Caco-2 (cell line): ENCODE measurements around the gene ZNF839. TPM values are rescaled to one million over a fixed set of nuclear protein-coding genes. Genes with fewer than 3 reads are reported as not detected.

Source experiments
- BruUV-seq: library from RNA; stranded (reverse); fragments of 400-500 nt; replicated peaks from 2 replicates; lab custom pipeline; 2021; lab: Mats Ljungman, UMichigan
- CTCF ChIA-PET: fragments of 300-600 bp; sonication (Branson Sonifier 250); formaldehyde crosslinking; loops from one replicate; lab custom pipeline; 2022; ENCODE audit warnings: antibody characterized with exemption; lab: Charles Lee
- POLR2A ChIA-PET: fragments of 300-600 bp; sonication (Branson Sonifier 250); formaldehyde crosslinking; loops from one replicate; lab custom pipeline; 2022; ENCODE audit warnings: antibody characterized with exemption; lab: Charles Lee
- DNase-seq, 2 experiments: peaks; one replicate each; pipeline versions ENCODE4 v3.0.0 to v3.0.0-alpha.2; 2020 to 2022
- H3K27me3 ChIP-seq: replicated peaks from 2 replicates; pipeline ENCODE4 v1.6.0; 2011; ENCODE audit warnings: low read length; ENCODE audit not compliant: control insufficient read depth, insufficient read depth
- H3K36me3 ChIP-seq: 2 replicates; pipeline ENCODE4 v1.5.1; 2011; ENCODE audit warnings: low read length; ENCODE audit not compliant: control insufficient read depth, insufficient read depth
- H3K4me1 ChIP-seq: fragments of 250-450 bp; sonication (Bioruptor Pico); 2 replicates; pipeline ENCODE4 v1.5.1; 2020; ENCODE audit warnings: mild to moderate bottlenecking
- H3K4me3 ChIP-seq: 2 replicates; pipeline ENCODE4 v1.5.1; 2011; ENCODE audit warnings: low read depth, mild to moderate bottlenecking, control low read depth, low read length
- H3K9me3 ChIP-seq: fragments of 250-450 bp; sonication (Bioruptor Pico); 2 replicates; pipeline ENCODE4 v1.5.1; 2020; ENCODE audit warnings: mild to moderate bottlenecking, moderate library complexity
- H3K27ac Mint-ChIP-seq: one replicate; pipeline ENCODE4 v1.8.0; 2022; ENCODE audit warnings: mixed read lengths; ENCODE audit not compliant: unreplicated experiment
- H3K27me3 Mint-ChIP-seq: one replicate; pipeline ENCODE4 v1.8.0; 2022; ENCODE audit warnings: mixed read lengths; ENCODE audit not compliant: insufficient read depth, unreplicated experiment
- H3K36me3 Mint-ChIP-seq: one replicate; pipeline ENCODE4 v1.8.0; 2022; ENCODE audit warnings: mild to moderate bottlenecking, mixed read lengths; ENCODE audit not compliant: insufficient read depth, unreplicated experiment
- H3K4me1 Mint-ChIP-seq: one replicate; pipeline ENCODE4 v1.8.0; 2022; ENCODE audit warnings: low read depth, mixed read lengths; ENCODE audit not compliant: unreplicated experiment
- H3K4me3 Mint-ChIP-seq: one replicate; pipeline ENCODE4 v1.8.0; 2022; ENCODE audit warnings: mild to moderate bottlenecking, moderate library complexity, mixed read lengths; ENCODE audit not compliant: unreplicated experiment
- H3K9me3 Mint-ChIP-seq: one replicate; pipeline ENCODE4 v1.8.0; 2022; ENCODE audit warnings: mixed read lengths; ENCODE audit not compliant: unreplicated experiment
- CTCF ChIP-seq, 2 experiments: fragments of 200-600 bp in 1 of 2; IDR thresholded peaks; 1 replicate in 1 of 2; 2 replicates in 1 of 2; pipeline versions ENCODE4 v1.5.1 to v1.8.0; 2011 to 2022; ENCODE audit warnings: antibody characterized with exemption in 1 of 2, control low read depth in 1 of 2, inconsistent platforms in 1 of 2, low read depth in 1 of 2, low read length in 1 of 2, mild to moderate bottlenecking in 1 of 2, moderate library complexity in 1 of 2; ENCODE audit not compliant: insufficient read depth in 1 of 2, severe bottlenecking in 1 of 2, unreplicated experiment in 1 of 2
- intact Hi-C: fragments of 100-400 bp; cut with micrococcal nuclease; formaldehyde crosslinking; loops from one replicate; pipeline ENCODE4 v1.10.0; 2022; ENCODE audit not compliant: unreplicated experiment
- total RNA-seq: library from RNA; stranded (reverse); gene quantifications from 2 replicates; pipeline ENCODE4 v1.2.3, GENCODE V29; 2022

ZNF839 gene
- total RNA-seq, 1 experiment from 2014 or later = 11.9 TPM

GRCh38 chr14:102342238-102342637 lies 22.7 kb downstream of the ZNF839 start:
- no peak overlapping the region for H3K4me3 Mint-ChIP-seq
- H3K36me3 ChIP-seq = no peaks in the 10 kb centered on the region
- no peaks in the 10 kb centered on the region for H3K4me1 ChIP-seq
- H3K9me3 ChIP-seq = no peaks in the 10 kb centered on the region
- H3K27ac Mint-ChIP-seq = no peak overlapping the region
- peaks cover 26% of the 10 kb centered on the region for H3K36me3 Mint-ChIP-seq
- intact Hi-C loops = no loop called here
- no peaks in the 10 kb centered on the region for H3K4me1 Mint-ChIP-seq
- no peaks in the 10 kb centered on the region for H3K27me3 ChIP-seq
- no peak for DNase-seq
- no TSS peak for BruUV-seq
- no peaks in the 10 kb centered on the region for H3K27me3 Mint-ChIP-seq
- TF ChIP-seq CTCF (IDR thresholded peaks at IDR 0.05; ENCODE audit: insufficient read depth in 1 of 2, low read depth in 1 of 2, low read length in 1 of 2, severe bottlenecking in 1 of 2, unreplicated experiment in 1 of 2) = no peak
- CTCF ChIA-PET = interaction anchor here (1.2 kb wide), 1 partner anchor 13 kb away, joined by 5 read pairs; no protein-coding TSS in a partner anchor
- H3K9me3 Mint-ChIP-seq = no peaks in the 10 kb centered on the region
- POLR2A ChIA-PET = no interaction called here
- H3K4me3 ChIP-seq = no peak overlapping the region

- no peaks in the 10 kb centered on the region for H3K36me3 ChIP-seq
- no peaks in the 10 kb centered on the region for H3K9me3 ChIP-seq
- H3K4me3 ChIP-seq = no peak overlapping the region
- no peak overlapping the region for H3K27ac Mint-ChIP-seq
- no peaks in the 10 kb centered on the region for H3K4me1 ChIP-seq
- H3K27me3 Mint-ChIP-seq = no peaks in the 10 kb centered on the region
- no peak for DNase-seq
- ChIA-PET CTCF (interaction anchor here (0.5 kb wide), 1 partner anchor 14 kb away, joined by 7 read pairs; no protein-coding TSS in a partner anchor), POLR2A (no interaction called here)
- H3K4me3 Mint-ChIP-seq = no peak overlapping the region
- intact Hi-C loops = no loop called here
- peaks cover 36% of the 10 kb centered on the region for H3K36me3 Mint-ChIP-seq
- no peaks in the 10 kb centered on the region for H3K9me3 Mint-ChIP-seq
- TF ChIP-seq CTCF (IDR thresholded peaks at IDR 0.05; ENCODE audit: insufficient read depth in 1 of 2, low read depth in 1 of 2, low read length in 1 of 2, severe bottlenecking in 1 of 2, unreplicated experiment in 1 of 2) = no peak
- no TSS peak for BruUV-seq
- no peaks in the 10 kb centered on the region for H3K27me3 ChIP-seq
- H3K4me1 Mint-ChIP-seq = no peaks in the 10 kb centered on the region
These were observed 24.5 kb downstream of the ZNF839 start for GRCh38 chr14:102344084-102344483.

- no peak overlapping the region for H3K4me3 ChIP-seq
- Mint-ChIP-seq H3K9me3 (no peaks in the 10 kb centered on the region), H3K36me3 (peaks cover 36% of the 10 kb centered on the region), H3K4me1 (no peaks in the 10 kb centered on the region), H3K27ac (no peak overlapping the region), H3K27me3 (no peaks in the 10 kb centered on the region), H3K4me3 (no peak overlapping the region)
- ChIA-PET CTCF (no interaction called here), POLR2A (no interaction called here)
- no peaks in the 10 kb centered on the region for H3K4me1 ChIP-seq
- TF ChIP-seq CTCF (IDR thresholded peaks at IDR 0.05; ENCODE audit: insufficient read depth in 1 of 2, low read depth in 1 of 2, low read length in 1 of 2, severe bottlenecking in 1 of 2, unreplicated experiment in 1 of 2) = no peak
- intact Hi-C loops = no loop called here
- DNase-seq = no peak
- H3K36me3 ChIP-seq = no peaks in the 10 kb centered on the region
- H3K9me3 ChIP-seq = no peaks in the 10 kb centered on the region
- no peaks in the 10 kb centered on the region for H3K27me3 ChIP-seq
- no TSS peak for BruUV-seq
These were observed 24.9 kb downstream of the ZNF839 start for GRCh38 chr14:102344485-102344884.
